WTC11 (cell line): ENCODE measurements around the gene RNF152. TPM values are rescaled to one million over a fixed set of nuclear protein-coding genes. Genes with fewer than 3 reads are reported as not detected.

Experiments
- ATAC-seq: fragments of 200-7000 bp; cut with Tn5 transposase; 2 replicates; pipeline ENCODE4 v1.10.0; 2021; ENCODE audit warnings: mild to moderate bottlenecking, moderate library complexity
- CTCF ChIA-PET: fragments of 300-600 bp; sonication (Branson Sonifier 250); formaldehyde crosslinking; loops from one replicate; lab custom pipeline; 2021; ENCODE audit warnings: antibody characterized with exemption; lab: Charles Lee
- POLR2A ChIA-PET: fragments of 350-600 bp; sonication (Branson Sonifier 250); formaldehyde crosslinking; loops from one replicate; lab custom pipeline; 2021; ENCODE audit warnings: antibody characterized with exemption; lab: Charles Lee
- DNase-seq: peaks from one replicate; pipeline ENCODE4 v3.0.0; 2021; ENCODE audit warnings: low spot score
- H3K27ac Mint-ChIP-seq: 2 replicates; pipeline ENCODE4 v1.8.0; 2021; ENCODE audit warnings: mixed read lengths
- H3K27me3 Mint-ChIP-seq: 2 replicates; pipeline ENCODE4 v1.8.0; 2021; ENCODE audit warnings: low read depth, mild to moderate bottlenecking, moderate library complexity, mixed read lengths
- H3K36me3 Mint-ChIP-seq: 2 replicates; pipeline ENCODE4 v1.8.0; 2021; ENCODE audit warnings: mixed read lengths
- H3K4me1 Mint-ChIP-seq: 2 replicates; pipeline ENCODE4 v1.8.0; 2022; ENCODE audit warnings: mixed read lengths
- H3K4me3 Mint-ChIP-seq: 2 replicates; pipeline ENCODE4 v1.8.0; 2021; ENCODE audit warnings: mild to moderate bottlenecking, moderate library complexity, mixed read lengths
- H3K9me3 Mint-ChIP-seq: 2 replicates; pipeline ENCODE4 v1.8.0; 2021; ENCODE audit warnings: mixed read lengths
- FOXJ3 ChIP-seq: sonication (generic); formaldehyde crosslinking; IDR thresholded peaks from 2 replicates; pipeline ENCODE4 v1.9.0; 2021; ENCODE audit warnings: missing genetic modification reagents, mild to moderate bottlenecking, borderline replicate concordance
- GTF2I ChIP-seq: fragments of 250-450 bp; sonication (Bioruptor Pico); conservative IDR thresholded peaks from 2 replicates; pipeline ENCODE4 v1.4.0; 2021; ENCODE audit warnings: mild to moderate bottlenecking
- NR1H2 ChIP-seq: sonication (generic); formaldehyde crosslinking; IDR thresholded peaks from 2 replicates; pipeline ENCODE4 v1.9.0; 2021; ENCODE audit warnings: mild to moderate bottlenecking, moderate library complexity, missing genetic modification reagents
- ZNF138 ChIP-seq: sonication (generic); formaldehyde crosslinking; conservative IDR thresholded peaks from 2 replicates; pipeline ENCODE4 v1.8.1; 2022; ENCODE audit warnings: mild to moderate bottlenecking, moderate library complexity, missing genetic modification reagents
- total RNA-seq: library from RNA; stranded (reverse); gene quantifications from 3 replicates; pipeline ENCODE4 v1.2.3, GENCODE V29; 2021
- TF ChIP-seq, protein P1 (sequence below): sonication (generic); formaldehyde crosslinking; IDR thresholded peaks from 2 replicates; pipeline ENCODE4 v1.8.0; 2022; ENCODE audit warnings: mild to moderate bottlenecking, missing genetic modification reagents
- TF ChIP-seq, protein P2 (sequence below): sonication (generic); formaldehyde crosslinking; IDR thresholded peaks from 2 replicates; pipeline ENCODE4 v1.8.0; 2022; ENCODE audit warnings: missing genetic modification reagents
- TF ChIP-seq, protein P3 (sequence below): sonication (generic); formaldehyde crosslinking; IDR thresholded peaks from 2 replicates; pipeline ENCODE4 v1.8.0; 2023; ENCODE audit warnings: missing genetic modification reagents
- TF ChIP-seq, protein P4 (sequence below): sonication (generic); formaldehyde crosslinking; IDR thresholded peaks from 2 replicates; pipeline ENCODE4 v1.8.1; 2022; ENCODE audit warnings: mild to moderate bottlenecking, moderate library complexity, missing genetic modification reagents
- TF ChIP-seq, protein P5 (sequence below): sonication (generic); formaldehyde crosslinking; IDR thresholded peaks from 2 replicates; pipeline ENCODE4 v1.8.1; 2023; ENCODE audit warnings: mild to moderate bottlenecking, moderate library complexity, missing genetic modification reagents
- TF ChIP-seq, protein P6 (sequence below): fragments of 250-450 bp; sonication (Bioruptor Pico); IDR thresholded peaks from 2 replicates; pipeline ENCODE4 v1.9.0; 2021; ENCODE audit warnings: mild to moderate bottlenecking
- TF ChIP-seq, protein P7 (sequence below): fragments of 250-450 bp; sonication (Bioruptor Pico); IDR thresholded peaks from 2 replicates; pipeline ENCODE4 v1.9.0; 2021; ENCODE audit warnings: mild to moderate bottlenecking

The RNF152 gene
- total RNA-seq, 1 experiment from 2014 or later = 3.7 TPM

DNA sequence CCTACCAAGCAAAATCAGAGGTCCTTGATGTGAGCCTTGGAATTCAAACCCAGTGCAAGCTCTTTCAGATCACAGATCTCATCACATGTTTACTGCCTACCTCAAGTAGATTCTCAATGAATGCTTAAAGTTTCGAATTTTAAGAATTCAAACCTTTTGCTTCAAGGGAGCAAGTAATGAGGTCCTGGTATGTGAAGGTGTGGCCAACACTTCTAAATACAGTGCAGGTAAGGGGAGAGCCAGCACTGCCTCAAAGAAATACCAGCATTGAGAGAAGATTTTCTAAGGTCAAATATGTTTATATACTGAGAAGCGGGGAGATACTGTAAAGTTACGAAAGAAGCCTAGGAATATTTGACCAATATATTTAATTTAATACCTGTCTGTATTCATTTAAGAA is 19.7 kb upstream of the RNF152 start:
- no peak for TF ChIP-seq GTF2I
- TF ChIP-seq, protein P1, sequence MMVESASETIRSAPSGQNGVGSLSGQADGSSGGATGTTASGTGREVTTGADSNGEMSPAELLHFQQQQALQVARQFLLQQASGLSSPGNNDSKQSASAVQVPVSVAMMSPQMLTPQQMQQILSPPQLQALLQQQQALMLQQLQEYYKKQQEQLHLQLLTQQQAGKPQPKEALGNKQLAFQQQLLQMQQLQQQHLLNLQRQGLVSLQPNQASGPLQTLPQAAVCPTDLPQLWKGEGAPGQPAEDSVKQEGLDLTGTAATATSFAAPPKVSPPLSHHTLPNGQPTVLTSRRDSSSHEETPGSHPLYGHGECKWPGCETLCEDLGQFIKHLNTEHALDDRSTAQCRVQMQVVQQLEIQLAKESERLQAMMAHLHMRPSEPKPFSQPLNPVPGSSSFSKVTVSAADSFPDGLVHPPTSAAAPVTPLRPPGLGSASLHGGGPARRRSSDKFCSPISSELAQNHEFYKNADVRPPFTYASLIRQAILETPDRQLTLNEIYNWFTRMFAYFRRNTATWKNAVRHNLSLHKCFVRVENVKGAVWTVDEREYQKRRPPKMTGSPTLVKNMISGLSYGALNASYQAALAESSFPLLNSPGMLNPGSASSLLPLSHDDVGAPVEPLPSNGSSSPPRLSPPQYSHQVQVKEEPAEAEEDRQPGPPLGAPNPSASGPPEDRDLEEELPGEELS (CRISPR knock-in tag) = no peak
- TF ChIP-seq, protein P2, sequence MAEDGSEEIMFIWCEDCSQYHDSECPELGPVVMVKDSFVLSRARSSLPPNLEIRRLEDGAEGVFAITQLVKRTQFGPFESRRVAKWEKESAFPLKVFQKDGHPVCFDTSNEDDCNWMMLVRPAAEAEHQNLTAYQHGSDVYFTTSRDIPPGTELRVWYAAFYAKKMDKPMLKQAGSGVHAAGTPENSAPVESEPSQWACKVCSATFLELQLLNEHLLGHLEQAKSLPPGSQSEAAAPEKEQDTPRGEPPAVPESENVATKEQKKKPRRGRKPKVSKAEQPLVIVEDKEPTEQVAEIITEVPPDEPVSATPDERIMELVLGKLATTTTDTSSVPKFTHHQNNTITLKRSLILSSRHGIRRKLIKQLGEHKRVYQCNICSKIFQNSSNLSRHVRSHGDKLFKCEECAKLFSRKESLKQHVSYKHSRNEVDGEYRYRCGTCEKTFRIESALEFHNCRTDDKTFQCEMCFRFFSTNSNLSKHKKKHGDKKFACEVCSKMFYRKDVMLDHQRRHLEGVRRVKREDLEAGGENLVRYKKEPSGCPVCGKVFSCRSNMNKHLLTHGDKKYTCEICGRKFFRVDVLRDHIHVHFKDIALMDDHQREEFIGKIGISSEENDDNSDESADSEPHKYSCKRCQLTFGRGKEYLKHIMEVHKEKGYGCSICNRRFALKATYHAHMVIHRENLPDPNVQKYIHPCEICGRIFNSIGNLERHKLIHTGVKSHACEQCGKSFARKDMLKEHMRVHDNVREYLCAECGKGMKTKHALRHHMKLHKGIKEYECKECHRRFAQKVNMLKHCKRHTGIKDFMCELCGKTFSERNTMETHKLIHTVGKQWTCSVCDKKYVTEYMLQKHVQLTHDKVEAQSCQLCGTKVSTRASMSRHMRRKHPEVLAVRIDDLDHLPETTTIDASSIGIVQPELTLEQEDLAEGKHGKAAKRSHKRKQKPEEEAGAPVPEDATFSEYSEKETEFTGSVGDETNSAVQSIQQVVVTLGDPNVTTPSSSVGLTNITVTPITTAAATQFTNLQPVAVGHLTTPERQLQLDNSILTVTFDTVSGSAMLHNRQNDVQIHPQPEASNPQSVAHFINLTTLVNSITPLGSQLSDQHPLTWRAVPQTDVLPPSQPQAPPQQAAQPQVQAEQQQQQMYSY = no peak
- TF ChIP-seq, protein P3, sequence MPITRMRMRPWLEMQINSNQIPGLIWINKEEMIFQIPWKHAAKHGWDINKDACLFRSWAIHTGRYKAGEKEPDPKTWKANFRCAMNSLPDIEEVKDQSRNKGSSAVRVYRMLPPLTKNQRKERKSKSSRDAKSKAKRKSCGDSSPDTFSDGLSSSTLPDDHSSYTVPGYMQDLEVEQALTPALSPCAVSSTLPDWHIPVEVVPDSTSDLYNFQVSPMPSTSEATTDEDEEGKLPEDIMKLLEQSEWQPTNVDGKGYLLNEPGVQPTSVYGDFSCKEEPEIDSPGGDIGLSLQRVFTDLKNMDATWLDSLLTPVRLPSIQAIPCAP (CRISPR knock-in tag) = no peak
- no peak for TF ChIP-seq NR1H2 (CRISPR knock-in tag)
- TF ChIP-seq, protein P4, sequence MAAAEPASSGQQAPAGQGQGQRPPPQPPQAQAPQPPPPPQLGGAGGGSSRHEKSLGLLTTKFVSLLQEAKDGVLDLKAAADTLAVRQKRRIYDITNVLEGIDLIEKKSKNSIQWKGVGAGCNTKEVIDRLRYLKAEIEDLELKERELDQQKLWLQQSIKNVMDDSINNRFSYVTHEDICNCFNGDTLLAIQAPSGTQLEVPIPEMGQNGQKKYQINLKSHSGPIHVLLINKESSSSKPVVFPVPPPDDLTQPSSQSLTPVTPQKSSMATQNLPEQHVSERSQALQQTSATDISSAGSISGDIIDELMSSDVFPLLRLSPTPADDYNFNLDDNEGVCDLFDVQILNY (CRISPR knock-in tag) = no peak
- TF ChIP-seq ZNF138 (CRISPR knock-in tag) = no peak
- TF ChIP-seq, protein P5, sequence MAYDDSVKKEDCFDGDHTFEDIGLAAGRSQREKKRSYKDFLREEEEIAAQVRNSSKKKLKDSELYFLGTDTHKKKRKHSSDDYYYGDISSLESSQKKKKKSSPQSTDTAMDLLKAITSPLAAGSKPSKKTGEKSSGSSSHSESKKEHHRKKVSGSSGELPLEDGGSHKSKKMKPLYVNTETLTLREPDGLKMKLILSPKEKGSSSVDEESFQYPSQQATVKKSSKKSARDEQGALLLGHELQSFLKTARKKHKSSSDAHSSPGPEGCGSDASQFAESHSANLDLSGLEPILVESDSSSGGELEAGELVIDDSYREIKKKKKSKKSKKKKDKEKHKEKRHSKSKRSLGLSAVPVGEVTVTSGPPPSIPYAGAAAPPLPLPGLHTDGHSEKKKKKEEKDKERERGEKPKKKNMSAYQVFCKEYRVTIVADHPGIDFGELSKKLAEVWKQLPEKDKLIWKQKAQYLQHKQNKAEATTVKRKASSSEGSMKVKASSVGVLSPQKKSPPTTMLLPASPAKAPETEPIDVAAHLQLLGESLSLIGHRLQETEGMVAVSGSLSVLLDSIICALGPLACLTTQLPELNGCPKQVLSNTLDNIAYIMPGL (CRISPR knock-in tag) = no peak
- TF ChIP-seq FOXJ3 = no peak
- TF ChIP-seq, protein P6, sequence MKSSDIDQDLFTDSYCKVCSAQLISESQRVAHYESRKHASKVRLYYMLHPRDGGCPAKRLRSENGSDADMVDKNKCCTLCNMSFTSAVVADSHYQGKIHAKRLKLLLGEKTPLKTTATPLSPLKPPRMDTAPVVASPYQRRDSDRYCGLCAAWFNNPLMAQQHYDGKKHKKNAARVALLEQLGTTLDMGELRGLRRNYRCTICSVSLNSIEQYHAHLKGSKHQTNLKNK (CRISPR knock-in tag) = no peak
- ATAC-seq (no peak), DNase-seq (no peak)
- Mint-ChIP-seq H3K4me3 (no peak overlapping the region), H3K9me3 (no peaks in the 10 kb centered on the region; the same call in 1 of the 2 replicates), H3K4me1 (peaks cover 7% of the 10 kb centered on the region), H3K27ac (no peak overlapping the region), H3K27me3 (no peaks in the 10 kb centered on the region), H3K36me3 (no peaks in the 10 kb centered on the region)
- POLR2A ChIA-PET = no interaction called here
- CTCF ChIA-PET = no interaction called here

DNA sequence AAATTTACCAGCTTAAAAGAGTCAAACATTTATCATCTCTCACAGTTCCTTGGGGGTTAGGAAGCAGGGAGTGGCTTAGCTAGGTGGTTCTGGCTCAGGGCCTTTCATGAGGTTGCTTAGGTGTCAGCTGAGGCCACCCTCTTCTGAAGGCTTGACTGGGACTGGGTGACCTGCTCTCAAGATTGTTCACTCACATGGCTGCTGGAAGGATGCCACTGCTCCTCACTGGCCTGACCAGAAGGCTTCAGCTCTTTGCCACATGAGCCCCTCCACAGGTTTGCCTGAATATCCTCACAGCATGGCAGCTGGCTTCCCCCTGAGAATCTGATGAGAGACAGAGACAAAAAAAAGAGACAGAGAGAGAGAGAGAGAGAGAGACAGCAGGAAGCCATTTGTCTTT is 17.3 kb upstream of the RNF152 start:
- H3K27me3 Mint-ChIP-seq = no peaks in the 10 kb centered on the region
- ChIA-PET CTCF (interaction anchor here (0.9 to 1.1 kb wide), 2 partner anchors 9 to 221 kb away, joined by 3 read pairs; no protein-coding TSS in a partner anchor), POLR2A (no interaction called here)
- H3K9me3 Mint-ChIP-seq = no peaks in the 10 kb centered on the region
- ATAC-seq = no peak
- H3K4me1 Mint-ChIP-seq = peaks cover 10% of the 10 kb centered on the region
- H3K36me3 Mint-ChIP-seq = no peaks in the 10 kb centered on the region
- no peak overlapping the region for H3K4me3 Mint-ChIP-seq
- TF ChIP-seq, protein P7, sequence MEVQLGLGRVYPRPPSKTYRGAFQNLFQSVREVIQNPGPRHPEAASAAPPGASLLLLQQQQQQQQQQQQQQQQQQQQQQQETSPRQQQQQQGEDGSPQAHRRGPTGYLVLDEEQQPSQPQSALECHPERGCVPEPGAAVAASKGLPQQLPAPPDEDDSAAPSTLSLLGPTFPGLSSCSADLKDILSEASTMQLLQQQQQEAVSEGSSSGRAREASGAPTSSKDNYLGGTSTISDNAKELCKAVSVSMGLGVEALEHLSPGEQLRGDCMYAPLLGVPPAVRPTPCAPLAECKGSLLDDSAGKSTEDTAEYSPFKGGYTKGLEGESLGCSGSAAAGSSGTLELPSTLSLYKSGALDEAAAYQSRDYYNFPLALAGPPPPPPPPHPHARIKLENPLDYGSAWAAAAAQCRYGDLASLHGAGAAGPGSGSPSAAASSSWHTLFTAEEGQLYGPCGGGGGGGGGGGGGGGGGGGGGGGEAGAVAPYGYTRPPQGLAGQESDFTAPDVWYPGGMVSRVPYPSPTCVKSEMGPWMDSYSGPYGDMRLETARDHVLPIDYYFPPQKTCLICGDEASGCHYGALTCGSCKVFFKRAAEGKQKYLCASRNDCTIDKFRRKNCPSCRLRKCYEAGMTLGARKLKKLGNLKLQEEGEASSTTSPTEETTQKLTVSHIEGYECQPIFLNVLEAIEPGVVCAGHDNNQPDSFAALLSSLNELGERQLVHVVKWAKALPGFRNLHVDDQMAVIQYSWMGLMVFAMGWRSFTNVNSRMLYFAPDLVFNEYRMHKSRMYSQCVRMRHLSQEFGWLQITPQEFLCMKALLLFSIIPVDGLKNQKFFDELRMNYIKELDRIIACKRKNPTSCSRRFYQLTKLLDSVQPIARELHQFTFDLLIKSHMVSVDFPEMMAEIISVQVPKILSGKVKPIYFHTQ (CRISPR knock-in tag) = no peak
- H3K27ac Mint-ChIP-seq = no peak overlapping the region
- DNase-seq = no peak
